DMS53 treated with DMSO at 0.1 percent for 48 hours (cell line): ENCODE measurements around the gene PCSK6.
A peak's percentile ranks its signal among the peaks of the same experiment; 100 is the strongest.

Source experiments
- DNase-seq: peaks from one replicate; lab custom pipeline; 2025; ENCODE audit not compliant: unreplicated experiment; lab: John Stamatoyannopoulos, UW

Gene PCSK6

GRCh38 chr15:101499863-101500713 lies 10.6 kb upstream of the PCSK6 start:
- peak; percentile 20 for DNase-seq

- DNase-seq = no peak
These were observed 9.4 kb upstream of the PCSK6 start for GRCh38 chr15:101498717-101499480.

- DNase-seq = no peak
These were observed 8.7 kb upstream of the PCSK6 start for GRCh38 chr15:101498076-101498716.

GRCh38 chr15:101497484-101498034 lies 8.1 kb upstream of the PCSK6 start:
- DNase-seq = no peak

GRCh38 chr15:101497017-101497416 lies 7.5 kb upstream of the PCSK6 start:
- no peak for DNase-seq

GRCh38 chr15:101496198-101496986 lies 6.9 kb upstream of the PCSK6 start:
- no peak for DNase-seq

- no peak for DNase-seq
These were observed 6.1 kb upstream of the PCSK6 start for GRCh38 chr15:101495334-101496197.

- no peak for DNase-seq
These were observed 4.8 kb upstream of the PCSK6 start for GRCh38 chr15:101494251-101494796.

GRCh38 chr15:101492766-101493692 lies 3.5 kb upstream of the PCSK6 start:
- no peak for DNase-seq

GRCh38 chr15:101491734-101492640 lies 2.5 kb upstream of the PCSK6 start:
- DNase-seq = no peak

GRCh38 chr15:101490922-101491733 lies 1.6 kb upstream of the PCSK6 start:
- no peak for DNase-seq

- no peak for DNase-seq
These were observed 943 bp upstream of the PCSK6 start for GRCh38 chr15:101490408-101490891.

GRCh38 chr15:101489237-101489598 lies 289 bp downstream of the PCSK6 start:
- no peak for DNase-seq

GRCh38 chr15:101488300-101489164 lies 975 bp downstream of the PCSK6 start:
- no peak for DNase-seq

- no peak for DNase-seq
These were observed 2.6 kb downstream of the PCSK6 start for GRCh38 chr15:101486696-101487459.
